HG02981 (cell line): ENCODE data around the gene CELSR2.
"Not testable (repeated sequence)": the region's sequence is repeated elsewhere in the genome, so short reads cannot be mapped to it uniquely, and the experiment has no call there.

Experiments
- ATAC-seq: cut with Tn5 transposase; IDR thresholded peaks from one replicate; pipeline ENCODE4 v1.9.1; 2021; ENCODE audit warnings: mild to moderate bottlenecking, moderate library complexity; ENCODE audit not compliant: unreplicated experiment

CELSR2 gene

GRCh38 chr1:109277434-109278204 lies 28.3 kb downstream of the CELSR2 start:
- peak; percentile 70 for ATAC-seq

DNA sequence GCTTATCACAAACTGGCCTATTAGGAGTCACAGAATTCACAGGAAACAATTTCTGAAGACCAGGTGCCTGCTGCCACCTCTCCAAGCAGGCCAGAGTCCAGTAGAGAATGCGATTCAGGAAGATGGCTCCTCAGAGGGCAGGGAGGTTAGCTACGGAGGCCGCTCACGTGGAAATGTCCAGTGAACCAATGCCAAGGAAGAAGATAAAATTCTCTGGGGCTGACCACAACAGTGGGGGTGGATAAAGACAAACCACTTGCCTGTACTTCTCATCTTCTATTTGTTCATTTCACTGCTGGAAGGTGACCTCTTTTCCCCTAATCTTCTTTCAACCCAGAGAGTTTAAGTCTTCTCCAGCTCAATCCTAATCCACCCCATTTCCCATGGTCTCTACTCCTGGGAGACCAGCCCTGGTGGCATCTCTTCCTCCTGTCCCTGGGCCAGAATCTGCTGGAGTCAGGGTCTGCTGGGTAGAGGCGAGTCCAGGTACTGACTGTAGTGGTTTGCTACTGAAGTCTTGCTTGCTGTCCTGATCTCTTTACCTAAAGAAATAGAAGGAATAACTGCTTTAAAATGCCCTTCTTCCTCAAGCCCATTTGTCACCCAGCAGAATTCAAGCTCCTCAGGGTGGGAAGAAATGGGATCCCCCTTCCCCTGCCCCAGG lies 30.4 kb downstream of the CELSR2 start:
- ATAC-seq, result no peak

GRCh38 chr1:109280862-109281261 lies 31.5 kb downstream of the CELSR2 start:
- ATAC-seq, result no peak

- ATAC-seq, result no peak
These were observed 32.5 kb downstream of the CELSR2 start for GRCh38 chr1:109281680-109282496.

- no peak for ATAC-seq
These were observed 33.2 kb downstream of the CELSR2 start for GRCh38 chr1:109282497-109282951.

DNA sequence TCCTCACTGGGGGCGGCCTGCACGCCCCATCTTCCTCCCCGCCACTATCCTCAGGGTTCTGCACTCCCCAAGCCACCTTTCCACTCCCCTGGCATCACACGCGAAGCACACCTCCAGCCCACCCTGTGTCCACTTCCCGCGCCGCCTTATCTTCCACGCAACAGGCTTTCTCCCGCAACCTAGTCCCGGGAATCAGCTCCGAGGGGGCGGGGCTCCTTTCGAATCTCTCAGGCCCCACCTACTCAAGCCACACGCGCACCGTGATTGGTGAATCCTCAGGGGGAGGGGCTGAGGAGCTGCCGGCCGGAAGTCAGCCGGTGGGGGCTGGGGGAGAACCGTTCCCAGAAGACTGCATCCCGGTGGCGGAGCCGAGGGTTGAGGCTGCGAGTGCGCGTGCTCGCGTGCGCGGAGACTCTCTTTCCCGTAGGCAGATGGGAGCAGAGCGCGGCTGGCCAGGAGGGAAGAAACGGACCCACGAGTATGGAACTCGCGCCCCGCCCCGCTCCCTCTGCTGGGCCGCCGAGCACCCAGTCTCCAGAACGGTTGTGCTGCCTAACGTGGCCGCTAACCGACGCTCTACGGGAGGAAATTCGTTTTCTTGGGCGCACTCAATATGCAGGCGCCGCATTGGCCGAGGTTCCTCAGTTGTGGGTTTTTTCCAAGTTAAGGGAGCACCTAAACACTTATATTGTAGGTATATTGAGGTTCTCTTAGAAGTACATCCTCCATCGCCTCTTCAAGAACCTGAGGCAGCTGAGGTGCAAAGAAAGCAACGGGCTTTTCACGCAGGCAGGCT lies 33.8 kb downstream of the CELSR2 start, which contains the start of gene PSRC1:
TSS of gene PSRC1 (minus strand) at position 194 of the 796 bp plus-strand sequence.
- peak; percentile 96 for ATAC-seq

DNA sequence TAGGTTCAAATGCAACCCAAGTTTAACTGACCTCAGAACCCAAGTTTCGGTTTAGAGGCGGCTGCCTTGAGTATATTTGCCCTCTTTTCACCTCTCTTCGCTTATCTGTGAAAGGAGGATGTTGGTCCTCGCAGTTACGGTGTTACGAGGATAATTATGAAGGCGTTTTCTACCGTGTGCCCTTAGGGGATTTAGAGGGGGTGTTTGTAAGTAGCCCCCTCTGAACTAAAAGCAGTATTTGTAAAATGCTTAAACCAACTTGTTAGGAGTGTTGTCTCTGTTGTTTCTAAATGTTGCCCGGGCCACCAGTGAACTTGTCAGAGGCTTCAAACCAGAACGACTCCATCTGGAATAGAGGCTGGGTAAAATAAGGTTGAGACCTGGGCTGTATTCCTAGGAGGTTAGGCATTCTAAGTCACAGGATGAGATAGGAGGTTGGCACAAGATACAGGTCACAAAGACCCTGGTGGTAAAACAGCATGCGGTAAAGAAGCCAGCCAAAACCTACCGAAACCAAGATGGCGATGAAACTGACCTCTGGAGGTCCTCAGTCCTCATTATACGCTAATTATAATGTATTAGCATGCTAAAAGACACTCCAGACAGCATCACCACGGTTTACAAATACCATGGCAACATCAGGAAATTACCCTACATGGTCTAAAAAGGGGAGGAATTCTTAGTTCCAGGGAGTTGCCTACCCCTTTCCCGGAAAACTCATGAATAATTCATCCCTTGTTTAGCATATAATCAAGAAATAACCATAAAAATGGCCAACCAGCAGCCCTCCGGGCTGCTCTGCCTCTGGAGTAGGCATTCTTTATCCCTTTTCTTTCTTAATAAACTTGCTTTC lies 34.6 kb downstream of the CELSR2 start:
- ATAC-seq, result no peak

GRCh38 chr1:109286762-109287161 lies 37.4 kb downstream of the CELSR2 start:
- ATAC-seq, result not testable (repeated sequence)

DNA sequence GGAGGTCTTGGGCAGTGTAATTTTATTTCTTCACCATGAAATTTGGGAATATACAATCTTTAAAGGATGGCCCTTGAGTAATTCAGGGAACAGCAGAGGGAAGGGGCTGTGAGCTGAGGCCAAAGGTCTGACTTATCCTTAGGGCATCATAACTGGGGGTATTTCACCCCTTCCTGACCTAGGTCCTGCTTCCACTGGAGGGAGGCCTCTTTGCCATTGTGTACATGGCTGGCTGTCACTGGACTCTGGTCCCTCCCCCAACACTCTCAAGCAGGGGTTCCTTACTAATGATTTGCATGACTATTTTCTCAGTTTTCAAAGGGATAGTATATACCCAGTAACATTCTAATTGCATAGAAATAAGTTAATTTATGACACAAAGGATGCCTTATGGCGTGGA lies 40.8 kb downstream of the CELSR2 start:
- ATAC-seq, result no peak

GRCh38 chr1:109290998-109291397 lies 41.7 kb downstream of the CELSR2 start:
- no peak for ATAC-seq

GRCh38 chr1:109292364-109292763 lies 43.0 kb downstream of the CELSR2 start:
- no peak for ATAC-seq

DNA sequence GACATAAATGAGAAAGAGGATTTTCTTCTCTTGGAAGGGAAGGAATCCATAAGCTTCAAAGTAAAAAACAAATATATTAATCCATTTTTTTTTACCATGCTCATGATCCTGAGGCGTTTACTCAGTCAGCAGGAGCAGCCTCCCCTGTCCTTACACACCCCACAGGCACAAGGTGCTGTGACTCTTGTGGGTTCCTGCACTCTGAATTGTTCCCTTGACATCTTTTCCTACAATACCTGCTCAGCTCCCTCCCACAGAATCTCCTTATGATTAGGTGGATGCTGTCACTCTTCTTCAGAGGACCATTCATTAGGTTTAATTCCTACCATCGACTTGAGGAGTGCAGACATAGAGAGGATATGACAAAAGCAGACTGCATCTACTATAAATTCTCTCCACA lies 43.7 kb downstream of the CELSR2 start:
- ATAC-seq, result no peak

GRCh38 chr1:109294481-109294880 lies 45.1 kb downstream of the CELSR2 start:
- ATAC-seq, result no peak

- no peak for ATAC-seq
These were observed 46.5 kb downstream of the CELSR2 start for GRCh38 chr1:109295712-109296415.

DNA sequence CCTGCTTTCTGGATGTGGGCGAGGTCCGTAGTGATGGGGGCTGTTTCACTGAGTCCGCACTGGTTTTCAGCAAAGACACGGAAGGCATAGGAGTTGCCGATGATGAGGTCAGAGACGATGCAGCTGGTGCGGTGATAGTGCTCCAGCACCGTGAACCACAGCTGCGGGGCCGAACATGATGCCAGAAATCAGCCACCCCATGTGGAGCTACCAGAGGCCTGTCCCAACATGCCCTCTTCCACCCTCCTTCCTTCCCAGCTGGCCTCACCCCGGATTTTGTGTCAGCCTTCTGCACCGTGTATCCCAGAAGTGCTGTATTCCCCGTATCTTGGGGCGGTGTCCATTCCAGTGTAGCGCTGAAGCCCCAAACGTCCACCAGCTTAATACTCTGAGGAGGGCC lies 47.4 kb downstream of the CELSR2 start:
- ATAC-seq, result no peak

DNA sequence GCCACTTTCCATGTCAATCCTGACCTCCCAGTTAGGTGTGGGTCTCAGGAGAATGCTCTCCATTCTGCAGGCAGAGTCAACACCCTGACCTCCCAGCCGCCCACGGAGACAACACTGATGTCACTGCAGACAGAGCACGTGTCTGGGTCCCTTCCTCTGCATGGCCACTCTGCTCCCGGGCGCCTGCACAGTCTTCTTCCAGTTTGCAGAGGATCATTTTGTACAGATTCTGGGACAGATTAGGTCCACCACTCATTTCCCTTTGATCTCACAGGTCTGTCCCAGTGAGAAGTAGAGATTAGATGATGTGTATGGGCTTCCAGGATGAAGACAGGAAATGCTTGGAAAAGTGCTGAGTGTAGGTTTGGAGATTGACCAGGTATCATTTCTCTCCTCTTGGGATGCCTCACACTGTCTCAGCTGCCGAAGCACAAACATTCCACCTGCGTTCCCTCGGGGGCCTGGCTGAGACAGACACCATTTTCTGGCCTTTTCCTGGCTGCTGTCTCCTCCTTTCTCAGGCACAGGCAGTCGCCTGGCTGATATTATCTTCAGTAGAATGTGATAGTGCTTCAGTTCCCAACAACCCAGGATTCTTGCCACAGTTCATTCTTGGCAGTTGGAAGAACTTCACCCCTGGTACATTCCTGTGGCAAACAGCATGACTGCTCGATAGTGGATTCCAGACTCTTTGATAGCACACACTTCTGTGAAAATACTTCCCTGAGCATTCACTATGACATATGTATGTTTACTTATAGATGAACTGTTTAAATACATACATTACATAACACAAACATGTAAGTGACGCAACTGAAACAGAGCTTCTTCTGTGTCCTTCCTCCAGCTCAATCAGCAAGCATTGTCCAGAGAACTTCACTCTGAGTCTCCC lies 49.6 kb downstream of the CELSR2 start:
- no peak for ATAC-seq

GRCh38 chr1:109299558-109300343 lies 50.4 kb downstream of the CELSR2 start:
- no peak for ATAC-seq
